ENCODE data around the gene DMRTB1. TPM values are rescaled to one million over a fixed set of nuclear protein-coding genes. Genes with fewer than 3 reads are reported as not detected.

DMRTB1 gene
- total and polyA plus RNA-seq, 9 of the 15 experiments (the other 6 are each of a cell fraction or from before 2014, with no cell fraction given): 0.06 to 0.35 (median 0.13) TPM; not detected in 3

GRCh38 chr1:53449693-53450092 is 9.5 kb upstream of the DMRTB1 start:
- ChIA-PET POLR2A (no interaction called here), CTCF (ENCODE audit: low intra/inter-chr PET ratio) (no interaction called here)
- FAIRE-seq (no peak), ATAC-seq (no peak), DNase-seq (ENCODE audit: extremely low read depth in 1 of 4, low spot score in 3 of 4) (no peak)
- Histone ChIP-seq H3K27ac (ENCODE audit: extremely low read depth, low read depth, low read length) (no peak overlapping the region), H3K9me3 (replicated peaks; ENCODE audit: control insufficient read depth, insufficient read depth, low read depth, low read length) (no peaks in the 10 kb centered on the region), H3K36me3 (ENCODE audit: control insufficient read depth, insufficient read depth, low read length) (no peaks in the 10 kb centered on the region), H3K9me1 (ENCODE audit: control insufficient read depth, insufficient read depth, low read length) (no peaks in the 10 kb centered on the region), H3K27me3 (ENCODE audit: control insufficient read depth in 2 of 2, insufficient read depth in 2 of 2, low read length in 2 of 2) (peaks cover 6 to 7% of the 10 kb centered on the region in 2 experiments; a peak in 3 of 5 replicates), H3K4me1 (replicated peaks in 1 of 2; ENCODE audit: control insufficient read depth in 2 of 2, insufficient read depth in 2 of 2, low read length in 2 of 2) (peaks cover 0 to 5% of the 10 kb centered on the region in 2 experiments; a peak in 2 of 5 replicates), H4K20me1 (replicated peaks; ENCODE audit: control insufficient read depth, insufficient read depth, low read length) (no peaks in the 10 kb centered on the region), H2AFZ (ENCODE audit: low read depth, low read length) (no peak overlapping the region), H3K4me3 (no peak overlapping the region), H3K79me2 (ENCODE audit: control insufficient read depth, insufficient read depth, low read length) (no peaks in the 10 kb centered on the region), H3K9ac (ENCODE audit: insufficient read depth in 1 of 2, low read depth in 2 of 2, low read length in 2 of 2) (no peak overlapping the region), H3K4me2 (ENCODE audit: insufficient read depth, low read length) (no peak overlapping the region)
- in situ Hi-C loops (cut with MboI) (no loop called here), intact Hi-C loops (cut with micrococcal nuclease) (no loop called here)
- WGBS (ENCODE audit: insufficient coverage, low coverage, missing lambda C conversion rate): under 1% methylated on average over 6 of the region's 8 CpGs
- TF ChIP-seq ELK1 (CRISPR knock-in tag; IDR thresholded peaks at IDR 0.05) (no peak), CBFA2T3 (IDR thresholded peaks at IDR 0.05) (peak; percentile 47; the same call in 1 of the 2 replicates)
- no TSS peak for BruUV-seq (replicated peaks)

- peak; percentile 80 for ATAC-seq
- Histone ChIP-seq H4K20me1 (replicated peaks; ENCODE audit: control insufficient read depth, insufficient read depth, low read length) (no peaks in the 10 kb centered on the region), H3K79me2 (ENCODE audit: control insufficient read depth, insufficient read depth, low read length) (no peaks in the 10 kb centered on the region), H3K9me1 (ENCODE audit: control insufficient read depth, insufficient read depth, low read length) (no peaks in the 10 kb centered on the region), H3K36me3 (ENCODE audit: control insufficient read depth, insufficient read depth, low read length) (no peaks in the 10 kb centered on the region), H3K27ac (ENCODE audit: extremely low read depth, low read depth, low read length) (no peak overlapping the region), H3K4me2 (ENCODE audit: insufficient read depth, low read length) (no peak overlapping the region), H3K4me3 (no peak overlapping the region), H3K9me3 (replicated peaks; ENCODE audit: control insufficient read depth, insufficient read depth, low read depth, low read length) (no peaks in the 10 kb centered on the region), H3K9ac (ENCODE audit: insufficient read depth in 1 of 2, low read depth in 2 of 2, low read length in 2 of 2) (no peak overlapping the region), H2AFZ (ENCODE audit: low read depth, low read length) (no peak overlapping the region), H3K4me1 (replicated peaks in 1 of 2; ENCODE audit: control insufficient read depth in 2 of 2, insufficient read depth in 2 of 2, low read length in 2 of 2) (peaks cover 0 to 5% of the 10 kb centered on the region in 2 experiments; a peak in 2 of 5 replicates), H3K27me3 (ENCODE audit: control insufficient read depth in 2 of 2, insufficient read depth in 2 of 2, low read length in 2 of 2) (peaks cover 6 to 9% of the 10 kb centered on the region in 2 experiments; a peak in 3 of 5 replicates)
- CTCF ChIA-PET (ENCODE audit: low intra/inter-chr PET ratio): no interaction called here
- peak; percentile 56 to 66 (median 63) for TF ChIP-seq CTCF (IDR thresholded peaks at IDR 0.05 in 2 of 3, conservative IDR thresholded peaks at IDR 0.05 in 1 of 3; ENCODE audit: insufficient read depth in 2 of 3, low read depth in 1 of 3, low read length in 3 of 3)
- peak in 1 of 2 experiments; percentile 35; a peak in 1 of 4 replicates for TF ChIP-seq RAD21 (CRISPR knock-in tag; conservative IDR thresholded peaks at IDR 0.05 in 1 of 2, IDR thresholded peaks at IDR 0.05 in 1 of 2)
- no peak for TF ChIP-seq PCBP1 (IDR thresholded peaks at IDR 0.05; ENCODE audit: low read depth, low read length, poor library complexity, severe bottlenecking)
- intact Hi-C loops (cut with micrococcal nuclease) (no loop called here), in situ Hi-C loops (cut with MboI) (no loop called here)
- POLR2A ChIA-PET: no interaction called here
- FAIRE-seq: no peak
- no TSS peak for BruUV-seq (replicated peaks)
- WGBS (ENCODE audit: insufficient coverage, low coverage, missing lambda C conversion rate): 0% methylated on average over 2 of the region's 2 CpGs
- DNase-seq (ENCODE audit: extremely low read depth in 1 of 4, low spot score in 3 of 4): peak; percentile 37 to 59 (median 58)
These were observed 9.0 kb upstream of the DMRTB1 start for GRCh38 chr1:53450225-53450624.

Data from K562 (cell line).